WTC11 (cell line): ENCODE results near the gene POU3F1. TPM values are rescaled to one million over a fixed set of nuclear protein-coding genes. Genes with fewer than 3 reads are reported as not detected.

Source experiments
- ATAC-seq: fragments of 200-7000 bp; cut with Tn5 transposase; 2 replicates; pipeline ENCODE4 v1.10.0; 2021; ENCODE audit warnings: mild to moderate bottlenecking, moderate library complexity
- CTCF ChIA-PET: fragments of 300-600 bp; sonication (Branson Sonifier 250); formaldehyde crosslinking; loops from one replicate; lab custom pipeline; 2021; ENCODE audit warnings: antibody characterized with exemption; lab: Charles Lee
- POLR2A ChIA-PET: fragments of 350-600 bp; sonication (Branson Sonifier 250); formaldehyde crosslinking; loops from one replicate; lab custom pipeline; 2021; ENCODE audit warnings: antibody characterized with exemption; lab: Charles Lee
- DNase-seq: peaks from one replicate; pipeline ENCODE4 v3.0.0; 2021; ENCODE audit warnings: low spot score
- H3K27ac Mint-ChIP-seq: 2 replicates; pipeline ENCODE4 v1.8.0; 2021; ENCODE audit warnings: mixed read lengths
- H3K27me3 Mint-ChIP-seq: 2 replicates; pipeline ENCODE4 v1.8.0; 2021; ENCODE audit warnings: low read depth, mild to moderate bottlenecking, moderate library complexity, mixed read lengths
- H3K36me3 Mint-ChIP-seq: 2 replicates; pipeline ENCODE4 v1.8.0; 2021; ENCODE audit warnings: mixed read lengths
- H3K4me1 Mint-ChIP-seq: 2 replicates; pipeline ENCODE4 v1.8.0; 2022; ENCODE audit warnings: mixed read lengths
- H3K4me3 Mint-ChIP-seq: 2 replicates; pipeline ENCODE4 v1.8.0; 2021; ENCODE audit warnings: mild to moderate bottlenecking, moderate library complexity, mixed read lengths
- H3K9me3 Mint-ChIP-seq: 2 replicates; pipeline ENCODE4 v1.8.0; 2021; ENCODE audit warnings: mixed read lengths
- ATF1 ChIP-seq: sonication (generic); formaldehyde crosslinking; IDR thresholded peaks from 2 replicates; pipeline ENCODE4 v1.8.1; 2023; ENCODE audit warnings: mild to moderate bottlenecking, moderate library complexity, missing genetic modification reagents
- E2F1 ChIP-seq: sonication (generic); formaldehyde crosslinking; IDR thresholded peaks from 2 replicates; pipeline ENCODE4 v1.8.0; 2022; ENCODE audit warnings: mild to moderate bottlenecking, missing genetic modification reagents
- ELF4 ChIP-seq: sonication (generic); formaldehyde crosslinking; IDR thresholded peaks from 2 replicates; pipeline ENCODE4 v1.8.1; 2022; ENCODE audit warnings: low read depth, mild to moderate bottlenecking, moderate library complexity, missing genetic modification reagents
- EMX1 ChIP-seq: fragments of 250-450 bp; sonication (Bioruptor Pico); IDR thresholded peaks from 2 replicates; pipeline ENCODE4 v1.8.0; 2021; ENCODE audit warnings: mild to moderate bottlenecking
- GABPB1 ChIP-seq: sonication (generic); formaldehyde crosslinking; IDR thresholded peaks from 2 replicates; pipeline ENCODE4 v1.8.1; 2023; ENCODE audit warnings: mild to moderate bottlenecking, missing genetic modification reagents
- GRHL2 ChIP-seq: fragments of 250-450 bp; sonication (Bioruptor Pico); IDR thresholded peaks from 2 replicates; pipeline ENCODE4 v1.8.0; 2022; ENCODE audit warnings: mild to moderate bottlenecking, moderate library complexity; ENCODE audit not compliant: insufficient replicate concordance, severe bottlenecking
- GTF2I ChIP-seq: fragments of 250-450 bp; sonication (Bioruptor Pico); conservative IDR thresholded peaks from 2 replicates; pipeline ENCODE4 v1.4.0; 2021; ENCODE audit warnings: mild to moderate bottlenecking
- MYBL2 ChIP-seq: sonication (generic); formaldehyde crosslinking; IDR thresholded peaks from 2 replicates; pipeline ENCODE4 v1.8.1; 2023; ENCODE audit warnings: mild to moderate bottlenecking, moderate library complexity, missing genetic modification reagents
- NFE2L1 ChIP-seq: sonication (generic); formaldehyde crosslinking; IDR thresholded peaks from 2 replicates; pipeline ENCODE4 v1.8.1; 2023; ENCODE audit warnings: missing genetic modification reagents
- PRRX2 ChIP-seq: fragments of 250-450 bp; sonication (Bioruptor Pico); IDR thresholded peaks from 2 replicates; pipeline ENCODE4 v1.8.0; 2021; ENCODE audit warnings: mild to moderate bottlenecking
- RORB ChIP-seq: fragments of 250-450 bp; sonication (Bioruptor Pico); IDR thresholded peaks from 2 replicates; pipeline ENCODE4 v1.9.0; 2021; ENCODE audit warnings: mild to moderate bottlenecking
- SP1 ChIP-seq: sonication (generic); formaldehyde crosslinking; conservative IDR thresholded peaks from 2 replicates; pipeline ENCODE4 v1.8.1; 2022; ENCODE audit warnings: missing genetic modification reagents
- ZNF281 ChIP-seq: sonication (generic); formaldehyde crosslinking; IDR thresholded peaks from 2 replicates; pipeline ENCODE4 v1.8.0; 2023; ENCODE audit warnings: mild to moderate bottlenecking, missing genetic modification reagents
- ZNF423 ChIP-seq: fragments of 250-450 bp; sonication (Bioruptor Pico); IDR thresholded peaks from 2 replicates; pipeline ENCODE4 v2.1.2; 2022; ENCODE audit warnings: mild to moderate bottlenecking, moderate library complexity
- ZNF532 ChIP-seq: fragments of 250-450 bp; sonication (Bioruptor Pico); IDR thresholded peaks from 2 replicates; pipeline ENCODE4 v1.9.0; 2021; ENCODE audit warnings: mild to moderate bottlenecking, borderline replicate concordance
- total RNA-seq: library from RNA; stranded (reverse); gene quantifications from 3 replicates; pipeline ENCODE4 v1.2.3, GENCODE V29; 2021
- TF ChIP-seq, protein P1 (sequence below): sonication (generic); formaldehyde crosslinking; IDR thresholded peaks from 2 replicates; pipeline ENCODE4 v1.8.1; 2023; ENCODE audit warnings: mild to moderate bottlenecking, missing genetic modification reagents, moderate library complexity
- TF ChIP-seq, protein P2 (sequence below): fragments of 250-450 bp; sonication (Bioruptor Pico); conservative IDR thresholded peaks from 2 replicates; pipeline ENCODE4 v1.9.0; 2021; ENCODE audit warnings: mild to moderate bottlenecking
- TF ChIP-seq, protein P3 (sequence below): sonication (generic); formaldehyde crosslinking; IDR thresholded peaks from 2 replicates; pipeline ENCODE4 v1.8.1; 2022; ENCODE audit warnings: mild to moderate bottlenecking, moderate library complexity, missing genetic modification reagents
- TF ChIP-seq, protein P4 (sequence below): fragments of 250-450 bp; sonication (Bioruptor Pico); IDR thresholded peaks from 2 replicates; pipeline ENCODE4 v2.1.2; 2022; ENCODE audit warnings: mild to moderate bottlenecking, moderate library complexity
- TF ChIP-seq, protein P5 (sequence below): sonication (generic); formaldehyde crosslinking; IDR thresholded peaks from 2 replicates; pipeline ENCODE4 v1.8.0; 2022; ENCODE audit warnings: mild to moderate bottlenecking, missing genetic modification reagents

The POU3F1 gene
- total RNA-seq, 1 experiment from 2014 or later, result 18.9 TPM

DNA sequence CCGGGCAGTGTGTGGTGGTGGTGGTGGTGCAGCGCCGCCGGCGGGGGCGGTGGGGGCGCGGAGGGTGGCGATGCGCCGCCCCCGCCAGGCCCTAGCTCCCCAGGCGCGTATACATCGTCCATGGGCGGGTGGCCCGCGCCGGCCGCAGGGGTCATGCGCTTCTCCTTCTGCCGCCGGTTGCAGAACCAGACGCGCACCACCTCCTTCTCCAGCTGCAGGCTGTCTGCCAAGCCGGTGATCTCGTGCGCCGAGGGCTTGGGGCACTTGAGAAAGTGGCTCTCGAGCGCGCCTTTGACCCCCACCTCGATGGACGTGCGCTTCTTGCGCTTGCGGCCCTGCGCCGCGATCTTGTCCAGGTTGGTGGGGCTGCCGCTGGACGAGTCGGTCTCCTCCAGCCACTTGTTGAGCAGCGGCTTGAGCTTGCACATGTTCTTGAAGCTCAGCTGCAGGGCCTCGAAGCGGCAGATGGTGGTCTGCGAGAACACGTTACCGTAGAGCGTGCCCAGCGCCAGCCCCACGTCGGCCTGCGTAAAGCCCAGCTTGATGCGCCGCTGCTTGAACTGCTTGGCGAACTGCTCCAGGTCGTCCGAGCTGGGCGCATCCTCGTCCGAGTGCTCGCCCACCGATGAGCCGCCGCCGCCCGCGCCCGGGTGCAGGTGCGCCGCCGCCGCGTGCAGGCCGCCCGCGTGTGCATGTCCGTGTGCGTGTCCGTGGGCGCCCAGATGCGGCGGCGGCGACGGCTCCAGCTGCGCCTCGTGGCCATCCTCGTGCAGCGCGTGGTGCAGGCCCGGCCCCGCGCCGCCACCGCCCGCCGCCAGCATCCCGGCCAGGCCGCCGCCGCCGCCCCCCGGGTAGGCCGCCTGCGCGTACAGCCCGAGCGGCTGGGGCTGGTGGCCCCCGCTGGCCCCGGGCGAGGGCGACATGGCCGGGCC is 926 bp downstream of the POU3F1 start:
- DNase-seq (peak; percentile 61), ATAC-seq (peak; percentile 11)
- peaks cover 8% of the 10 kb centered on the region for H3K36me3 Mint-ChIP-seq
- ChIA-PET CTCF (interaction anchor here (0.6 to 4.3 kb wide), 5 partner anchors 17 to 790 kb away, joined by 3 to 90 read pairs (median 7); no protein-coding TSS in a partner anchor), POLR2A (interaction anchor here (1.0 to 1.4 kb wide), 2 partner anchors 36 to 389 kb away, joined by 3 read pairs; no protein-coding TSS in a partner anchor)
- peaks cover 53% of the 10 kb centered on the region for H3K27me3 Mint-ChIP-seq
- no peaks in the 10 kb centered on the region for H3K9me3 Mint-ChIP-seq
- peaks cover 47% of the 10 kb centered on the region for H3K4me1 Mint-ChIP-seq
- H3K27ac Mint-ChIP-seq, result no peak overlapping the region
- peak overlapping the region; percentile 74 for H3K4me3 Mint-ChIP-seq
- TF ChIP-seq EMX1 (CRISPR knock-in tag) (no peak), ATF1 (CRISPR knock-in tag) (peak; percentile 91; the same call in 1 of the 2 replicates), GTF2I (CRISPR knock-in tag) (no peak), ELF4 (CRISPR knock-in tag) (0 out of 2 replicates have a peak, but pooled peaks have one; percentile 49), SP1 (peak; percentile 64; the same call in 1 of the 2 replicates), PRRX2 (CRISPR knock-in tag) (no peak), E2F1 (CRISPR knock-in tag) (peak; percentile 83), NFE2L1 (peak; percentile 96), ZNF532 (no peak), ZNF423 (CRISPR knock-in tag) (no peak), RORB (no peak), GABPB1 (CRISPR knock-in tag) (no peak), GRHL2 (CRISPR knock-in tag) (no peak), MYBL2 (peak; percentile 92), ZNF281 (peak; percentile 19; the same call in 1 of the 2 replicates)
- TF ChIP-seq, protein P1, sequence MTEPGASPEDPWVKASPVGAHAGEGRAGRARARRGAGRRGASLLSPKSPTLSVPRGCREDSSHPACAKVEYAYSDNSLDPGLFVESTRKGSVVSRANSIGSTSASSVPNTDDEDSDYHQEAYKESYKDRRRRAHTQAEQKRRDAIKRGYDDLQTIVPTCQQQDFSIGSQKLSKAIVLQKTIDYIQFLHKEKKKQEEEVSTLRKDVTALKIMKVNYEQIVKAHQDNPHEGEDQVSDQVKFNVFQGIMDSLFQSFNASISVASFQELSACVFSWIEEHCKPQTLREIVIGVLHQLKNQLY, result no peak
- TF ChIP-seq, protein P2, sequence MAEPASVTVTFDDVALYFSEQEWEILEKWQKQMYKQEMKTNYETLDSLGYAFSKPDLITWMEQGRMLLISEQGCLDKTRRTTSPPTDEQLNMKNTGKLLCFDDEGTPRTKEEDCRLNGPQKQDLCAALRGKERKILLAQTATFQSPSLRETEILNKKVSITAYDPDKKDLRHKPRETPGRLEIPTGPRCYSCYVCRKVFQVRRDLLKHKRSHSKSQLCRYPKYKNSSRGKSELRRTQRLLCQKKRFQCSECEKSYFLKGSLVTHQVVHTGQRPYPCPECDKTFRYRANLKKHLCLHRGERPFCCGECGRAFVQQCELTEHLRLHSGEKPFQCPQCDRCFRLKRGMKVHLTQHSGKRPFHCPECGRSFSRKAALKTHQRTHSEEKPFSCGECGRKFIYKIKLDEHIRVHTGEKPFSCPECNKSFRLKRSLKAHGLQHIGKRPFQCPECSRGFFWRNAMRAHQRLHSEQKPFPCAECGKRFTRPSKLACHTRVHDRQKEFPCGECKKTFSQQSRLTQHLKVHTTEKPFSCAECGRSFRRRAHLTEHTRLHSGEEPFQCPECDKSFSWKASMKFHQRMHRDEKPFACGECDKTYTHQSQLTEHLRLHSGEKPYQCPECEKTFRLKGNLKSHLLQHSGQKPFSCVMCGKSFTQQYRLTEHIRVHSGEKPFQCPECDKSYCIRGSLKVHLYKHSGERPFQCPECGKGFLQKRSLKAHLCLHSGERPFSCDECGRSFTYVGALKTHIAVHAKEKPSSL, result no peak
- TF ChIP-seq, protein P3, sequence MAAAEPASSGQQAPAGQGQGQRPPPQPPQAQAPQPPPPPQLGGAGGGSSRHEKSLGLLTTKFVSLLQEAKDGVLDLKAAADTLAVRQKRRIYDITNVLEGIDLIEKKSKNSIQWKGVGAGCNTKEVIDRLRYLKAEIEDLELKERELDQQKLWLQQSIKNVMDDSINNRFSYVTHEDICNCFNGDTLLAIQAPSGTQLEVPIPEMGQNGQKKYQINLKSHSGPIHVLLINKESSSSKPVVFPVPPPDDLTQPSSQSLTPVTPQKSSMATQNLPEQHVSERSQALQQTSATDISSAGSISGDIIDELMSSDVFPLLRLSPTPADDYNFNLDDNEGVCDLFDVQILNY (CRISPR knock-in tag), result peak; percentile 55; the same call in 1 of the 2 replicates
- TF ChIP-seq, protein P4, sequence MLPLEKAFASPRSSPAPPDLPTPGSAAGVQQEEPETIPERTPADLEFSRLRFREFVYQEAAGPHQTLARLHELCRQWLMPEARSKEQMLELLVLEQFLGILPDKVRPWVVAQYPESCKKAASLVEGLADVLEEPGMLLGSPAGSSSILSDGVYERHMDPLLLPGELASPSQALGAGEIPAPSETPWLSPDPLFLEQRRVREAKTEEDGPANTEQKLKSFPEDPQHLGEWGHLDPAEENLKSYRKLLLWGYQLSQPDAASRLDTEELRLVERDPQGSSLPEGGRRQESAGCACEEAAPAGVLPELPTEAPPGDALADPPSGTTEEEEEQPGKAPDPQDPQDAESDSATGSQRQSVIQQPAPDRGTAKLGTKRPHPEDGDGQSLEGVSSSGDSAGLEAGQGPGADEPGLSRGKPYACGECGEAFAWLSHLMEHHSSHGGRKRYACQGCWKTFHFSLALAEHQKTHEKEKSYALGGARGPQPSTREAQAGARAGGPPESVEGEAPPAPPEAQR (CRISPR knock-in tag), result no peak
- TF ChIP-seq, protein P5, sequence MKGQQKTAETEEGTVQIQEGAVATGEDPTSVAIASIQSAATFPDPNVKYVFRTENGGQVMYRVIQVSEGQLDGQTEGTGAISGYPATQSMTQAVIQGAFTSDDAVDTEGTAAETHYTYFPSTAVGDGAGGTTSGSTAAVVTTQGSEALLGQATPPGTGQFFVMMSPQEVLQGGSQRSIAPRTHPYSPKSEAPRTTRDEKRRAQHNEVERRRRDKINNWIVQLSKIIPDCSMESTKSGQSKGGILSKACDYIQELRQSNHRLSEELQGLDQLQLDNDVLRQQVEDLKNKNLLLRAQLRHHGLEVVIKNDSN (CRISPR knock-in tag), result no peak
